GM03348 (cell line): Measurements from ENCODE around the gene DPAGT1.
"Not testable (repeated sequence)": the region's sequence is repeated elsewhere in the genome, so short reads cannot be mapped to it uniquely, and the experiment has no call there.

Experiments
- DNase-seq: peaks from one replicate; pipeline ENCODE4 v3.0.0; 2012; ENCODE audit warnings: low spot score

DPAGT1 gene

DNA sequence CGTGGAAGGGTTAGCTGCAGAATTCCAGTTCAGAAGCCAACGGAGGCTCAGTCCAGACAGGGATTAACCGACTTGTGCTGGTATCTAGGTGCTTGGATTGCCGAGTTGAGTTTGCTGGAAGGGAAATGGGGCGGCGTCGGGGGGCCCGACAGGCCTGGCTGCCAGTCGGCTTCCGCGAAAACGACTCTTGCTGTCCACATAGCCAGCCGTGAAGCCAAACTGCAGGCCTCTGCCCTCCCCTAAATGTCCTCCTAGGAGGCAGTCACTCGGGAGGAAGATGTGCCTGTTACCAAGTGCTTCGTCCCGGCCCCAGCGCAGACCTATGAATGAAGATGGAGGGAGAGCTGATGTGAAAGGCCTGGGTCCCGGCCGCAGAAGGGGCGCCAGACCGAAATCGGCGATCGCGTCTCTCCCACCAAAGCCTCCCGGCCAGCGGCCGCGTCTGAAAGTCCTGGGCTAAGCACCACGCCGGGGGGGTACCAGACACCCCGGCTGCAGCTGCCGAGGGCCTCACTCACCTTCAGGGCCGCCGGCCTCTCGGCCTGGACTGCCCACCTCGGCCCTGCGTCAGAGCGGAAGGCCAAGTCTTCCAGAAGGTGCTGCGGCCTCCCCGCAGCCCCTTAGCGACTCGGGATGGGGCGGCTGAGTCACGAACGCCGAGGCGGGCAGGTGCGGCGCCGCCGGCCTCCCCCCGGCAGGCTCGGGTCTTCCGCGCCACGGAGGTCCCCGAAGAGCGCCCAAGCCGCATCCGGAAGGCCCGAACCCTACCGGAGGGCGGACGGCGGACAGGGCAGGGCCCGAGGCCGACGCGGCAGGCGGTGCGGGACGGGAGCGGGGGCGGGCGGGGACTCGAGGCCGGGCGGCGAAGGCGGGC lies 7.5 kb downstream of the DPAGT1 start:
- peak; percentile 28 for DNase-seq

GRCh38 chr11:119092880-119093842 lies 8.5 kb downstream of the DPAGT1 start:
- DNase-seq = no peak

DNA sequence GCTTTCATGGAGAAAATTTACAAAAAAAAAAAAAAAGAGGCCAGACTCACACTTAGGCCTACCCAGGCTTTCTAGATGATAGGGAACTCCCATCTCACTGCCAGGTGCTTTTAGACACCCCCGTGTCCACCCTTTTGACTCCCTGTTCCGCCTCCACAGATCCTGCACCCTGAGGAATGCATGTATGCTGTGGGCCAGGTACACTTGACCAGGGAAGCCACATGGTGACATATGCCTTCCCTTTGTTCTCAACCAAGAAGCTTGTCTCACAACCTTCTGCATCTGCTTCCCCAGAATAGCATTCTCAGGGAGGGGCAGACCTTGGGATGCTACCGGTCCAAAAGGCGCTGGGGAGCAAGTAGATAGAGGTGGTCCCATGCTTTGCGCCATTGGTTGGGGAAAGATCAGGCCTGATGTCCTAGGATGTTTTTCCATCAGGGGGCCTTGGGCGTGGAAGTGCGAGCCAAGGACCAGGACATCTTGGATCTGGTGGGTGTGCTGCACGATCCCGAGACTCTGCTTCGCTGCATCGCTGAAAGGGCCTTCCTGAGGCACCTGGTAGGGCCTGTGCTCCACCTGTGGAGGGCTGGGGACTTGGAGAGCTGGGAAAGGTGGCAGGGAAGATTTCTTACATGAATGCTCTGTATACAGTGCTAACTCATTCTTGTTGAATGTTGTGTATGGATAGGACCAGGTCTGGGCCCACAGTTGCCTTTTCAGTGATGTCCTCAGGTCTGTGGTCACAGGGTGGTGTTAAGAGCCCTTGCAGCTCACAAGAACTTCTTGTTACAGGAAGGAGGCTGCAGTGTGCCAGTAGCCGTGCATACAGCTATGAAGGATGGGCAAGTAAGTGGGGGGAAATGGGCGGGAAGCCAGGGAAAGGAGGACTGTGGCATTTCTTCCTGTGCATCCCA lies 9.4 kb downstream of the DPAGT1 start:
- DNase-seq = no peak

DNA sequence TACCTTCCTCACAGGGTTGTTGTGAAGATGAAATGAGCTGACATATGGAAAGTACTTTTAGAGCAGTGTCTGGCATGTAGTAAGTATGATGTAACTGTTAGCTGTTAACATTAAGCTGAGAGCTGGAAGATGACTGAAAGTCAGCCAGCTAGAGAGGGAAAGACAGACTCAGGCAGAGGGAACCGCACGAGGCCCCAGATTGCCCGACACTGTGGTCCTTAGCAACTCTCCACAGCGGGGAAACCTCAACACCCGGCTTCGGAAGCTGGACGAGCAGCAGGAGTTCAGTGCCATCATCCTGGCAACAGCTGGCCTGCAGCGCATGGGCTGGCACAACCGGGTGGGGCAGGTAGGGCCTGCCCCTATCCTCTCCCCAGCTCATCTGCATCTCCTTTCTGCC lies 10.5 kb downstream of the DPAGT1 start:
- DNase-seq = no peak

DNA sequence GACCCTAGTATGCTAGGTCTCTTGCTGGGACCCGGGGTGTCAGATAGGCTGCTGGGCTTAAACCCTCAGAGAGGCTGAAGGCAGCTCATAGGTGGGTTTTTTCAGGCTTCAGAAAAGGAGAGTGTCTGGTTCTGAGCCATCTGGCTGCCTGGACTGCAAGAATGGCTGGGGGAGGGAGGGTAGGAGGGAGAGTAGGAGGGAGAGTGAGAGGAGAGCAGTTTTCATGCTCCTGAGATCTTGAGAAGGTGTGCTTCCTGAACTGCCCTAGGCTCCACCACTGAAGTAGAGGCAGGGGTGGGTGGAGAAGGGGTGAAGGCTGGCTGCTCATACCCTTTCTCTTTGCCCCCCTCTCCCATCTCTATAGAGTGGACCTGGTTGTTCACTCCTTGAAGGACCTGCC lies 12.3 kb downstream of the DPAGT1 start:
- DNase-seq = no peak

DNA sequence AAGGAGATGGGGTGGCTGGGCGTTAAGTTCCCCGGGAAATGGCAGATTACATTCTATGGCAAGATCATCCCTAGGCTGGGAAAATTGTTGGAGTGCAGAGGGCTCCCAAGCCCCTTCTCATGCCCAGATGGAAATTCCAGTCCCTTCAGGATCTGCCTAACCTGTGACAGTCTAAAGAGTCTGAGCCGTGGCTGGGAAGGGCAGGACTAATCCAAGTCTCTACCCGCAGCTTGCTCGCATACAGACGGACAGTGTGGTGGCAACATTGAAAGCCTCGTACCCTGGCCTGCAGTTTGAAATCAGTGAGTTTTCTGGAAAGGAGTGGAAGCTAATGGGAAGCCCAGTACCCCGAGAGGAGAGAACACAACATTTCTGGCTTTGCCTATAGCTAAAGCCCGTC lies 13.2 kb downstream of the DPAGT1 start:
- DNase-seq = no peak

- no peak for DNase-seq
These were observed 13.9 kb downstream of the DPAGT1 start for GRCh38 chr11:119087747-119088241.

DNA sequence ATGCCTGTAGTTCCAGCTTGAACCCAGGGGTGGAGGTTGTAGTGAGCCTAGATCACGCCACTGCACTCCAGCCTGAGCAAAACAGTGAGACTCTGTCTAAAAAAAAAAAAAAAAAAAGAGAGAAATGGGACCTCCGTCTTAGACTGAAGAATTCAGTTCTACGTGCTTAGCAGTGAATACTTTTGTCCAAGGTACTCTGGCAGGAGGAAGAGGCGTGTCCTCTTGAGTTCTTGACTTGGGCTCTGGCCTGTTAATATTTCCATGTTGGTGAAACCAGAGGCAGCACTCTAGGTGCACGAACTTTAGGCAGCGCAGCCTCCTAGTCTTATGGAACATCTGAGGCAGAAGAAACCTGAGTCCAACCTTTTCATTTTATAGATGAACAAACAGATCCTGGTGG lies 14.5 kb downstream of the DPAGT1 start:
- no peak for DNase-seq

- peak; percentile 16 for DNase-seq
These were observed 16.2 kb downstream of the DPAGT1 start for GRCh38 chr11:119085437-119085847.

DNA sequence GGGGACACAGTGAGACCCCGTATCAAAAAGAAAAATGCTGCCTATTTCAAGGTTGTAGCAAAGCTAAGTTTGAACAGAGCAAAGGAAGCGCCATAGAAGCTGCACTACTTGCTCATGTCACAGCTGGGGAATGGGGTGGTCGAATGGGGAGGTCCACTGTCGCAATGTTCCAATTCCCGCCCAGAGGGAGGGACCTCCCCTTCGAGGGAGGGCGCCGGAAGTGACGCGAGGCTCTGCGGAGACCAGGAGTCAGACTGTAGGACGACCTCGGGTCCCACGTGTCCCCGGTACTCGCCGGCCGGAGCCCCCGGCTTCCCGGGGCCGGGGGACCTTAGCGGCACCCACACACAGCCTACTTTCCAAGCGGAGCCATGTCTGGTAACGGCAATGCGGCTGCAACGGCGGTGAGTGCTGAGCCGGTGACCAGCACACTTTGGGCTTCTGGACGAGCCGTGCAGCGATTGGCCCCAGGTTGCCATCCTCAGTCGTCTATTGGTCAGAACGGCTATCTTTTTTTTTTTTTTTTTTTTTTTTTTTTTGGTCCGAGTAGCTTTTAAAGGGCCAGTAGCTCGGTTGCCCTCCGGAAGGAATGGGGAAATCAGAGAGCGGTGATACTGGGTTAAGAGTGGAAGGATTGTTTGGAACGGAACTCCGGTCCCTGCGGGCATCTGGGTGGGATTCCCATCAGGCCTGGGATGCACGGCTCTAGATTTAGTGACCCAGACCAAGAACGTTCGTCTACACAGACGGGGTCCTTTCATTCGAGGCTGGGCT lies 16.8 kb downstream of the DPAGT1 start, which contains the start of gene HMBS:
HMBS (plus strand) TSS at position 219 of the 774 bp plus-strand sequence; CDS start at position 372, 153 bp downstream.
- peak; percentile 95 for DNase-seq

- no peak for DNase-seq
These were observed 19.9 kb downstream of the DPAGT1 start for GRCh38 chr11:119081682-119082260.

- no peak for DNase-seq
These were observed 22.8 kb downstream of the DPAGT1 start for GRCh38 chr11:119078675-119079420.

DNA sequence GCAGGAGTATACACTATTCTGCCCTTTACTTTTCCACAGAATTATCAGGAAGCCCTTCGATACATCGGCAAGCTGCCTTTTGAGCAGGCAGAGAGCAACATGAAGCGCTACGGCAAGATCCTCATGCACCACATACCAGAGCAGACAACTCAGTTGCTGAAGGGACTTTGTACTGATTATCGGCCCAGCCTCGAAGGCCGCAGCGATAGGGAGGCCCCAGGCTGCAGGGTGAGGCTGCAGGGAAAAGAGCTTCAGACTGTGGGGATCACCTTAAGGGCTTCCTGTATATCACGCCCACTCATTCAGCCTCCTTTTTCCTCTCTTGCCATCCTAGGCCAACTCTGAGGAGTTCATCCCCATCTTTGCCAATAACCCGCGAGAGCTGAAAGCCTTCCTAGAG lies 23.8 kb downstream of the DPAGT1 start:
- no peak for DNase-seq

GRCh38 chr11:119067371-119068222 lies 34.1 kb downstream of the DPAGT1 start, which contains the start of gene VPS11:
VPS11 (plus strand) TSS chr11:119067818; CDS start chr11:119067824, 6 bp downstream.
- DNase-seq = peak; percentile 98

GRCh38 chr11:119065369-119065768 lies 36.3 kb downstream of the DPAGT1 start:
- peak; percentile 34 for DNase-seq

- peak; percentile 35 for DNase-seq
These were observed 38.9 kb downstream of the DPAGT1 start for GRCh38 chr11:119062779-119063178.

DNA sequence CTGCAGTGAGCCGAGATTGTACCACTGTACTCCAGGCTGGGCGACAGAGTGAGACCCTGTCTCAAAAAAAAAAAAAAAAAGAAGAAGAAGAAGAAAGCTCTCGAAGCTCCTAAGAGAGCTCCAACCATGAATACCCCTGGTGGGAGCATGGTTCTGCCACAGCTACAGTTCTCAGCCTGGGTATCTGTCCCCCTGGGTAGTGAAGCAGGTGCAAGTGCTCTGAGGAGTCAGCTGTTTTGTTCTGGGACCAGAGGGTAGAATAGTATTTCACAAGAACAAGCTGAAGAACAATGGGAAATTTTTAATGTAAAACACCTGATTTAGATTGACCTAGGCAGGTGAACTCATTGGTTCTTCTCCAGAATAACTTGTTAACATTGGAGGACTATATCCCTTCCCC lies 40.4 kb downstream of the DPAGT1 start:
- no peak for DNase-seq

DNA sequence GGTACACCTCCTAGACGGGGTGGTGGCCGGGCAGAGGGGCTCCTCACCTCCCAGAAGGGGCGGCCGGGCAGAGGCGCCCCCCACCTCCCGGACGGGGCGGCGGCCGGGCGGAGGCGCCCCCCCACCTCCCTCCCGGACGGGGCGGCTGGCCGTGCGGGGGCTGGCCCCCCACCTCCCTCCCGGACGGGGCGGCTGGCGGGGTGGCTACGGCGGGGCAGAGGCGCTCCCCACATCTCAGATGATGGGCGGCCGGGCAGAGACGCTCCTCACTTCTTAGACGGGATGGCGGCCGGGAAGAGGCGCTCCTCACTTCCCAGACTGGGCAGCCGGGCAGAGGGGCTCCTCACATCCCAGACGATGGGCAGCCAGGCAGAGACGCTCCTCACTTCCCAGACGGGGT lies 42.5 kb downstream of the DPAGT1 start:
- DNase-seq = not testable (repeated sequence)
